Activated naive CD8-positive, alpha-beta T cell treated with anti-CD3 and anti-CD28 coated beads, Interleukin-2, amount 10 ng/mL, durations not matched to agents 7 days and 5 days (primary cell): ENCODE results near the gene DHRS3. TPM values are rescaled to one million over a fixed set of nuclear protein-coding genes. Genes with fewer than 3 reads are reported as not detected.
"Not testable (repeated sequence)": the region's sequence is repeated elsewhere in the genome, so short reads cannot be mapped to it uniquely, and the experiment has no call there.

Experiments
- ATAC-seq: fragments of 150-1000 bp; cut with Tn5 transposase; one replicate; pipeline ENCODE4 v1.10.0; 2021; ENCODE audit warnings: low read depth, moderate library complexity
- POLR2A ChIA-PET: fragments of 350-600 bp; sonication (Branson Sonifier 250); formaldehyde crosslinking; loops from one replicate; lab custom pipeline; 2021; ENCODE audit warnings: antibody characterized with exemption; lab: Charles Lee
- DNase-seq: peaks from one replicate; pipeline ENCODE4 v3.0.0; 2021
- H3K27ac Mint-ChIP-seq: one replicate; pipeline ENCODE4 v1.8.0; 2022; ENCODE audit warnings: mild to moderate bottlenecking, mixed read lengths
- H3K27me3 Mint-ChIP-seq: one replicate; pipeline ENCODE4 v1.8.0; 2022; ENCODE audit warnings: mild to moderate bottlenecking, moderate library complexity, mixed read lengths
- H3K36me3 Mint-ChIP-seq: one replicate; pipeline ENCODE4 v1.8.0; 2021; ENCODE audit warnings: mild to moderate bottlenecking, mixed read lengths
- H3K4me1 Mint-ChIP-seq: one replicate; pipeline ENCODE4 v1.8.0; 2021; ENCODE audit warnings: mixed read lengths
- H3K4me3 Mint-ChIP-seq: one replicate; pipeline ENCODE4 v1.8.0; 2022; ENCODE audit warnings: mild to moderate bottlenecking, moderate library complexity, mixed read lengths
- H3K9me3 Mint-ChIP-seq: one replicate; pipeline ENCODE4 v1.8.0; 2021; ENCODE audit warnings: mixed read lengths
- total RNA-seq, 2 experiments: library from RNA; stranded (reverse); gene quantifications; one replicate each; pipeline ENCODE4 v1.2.3, GENCODE V29; 2021

DHRS3 gene
- total RNA-seq, 2 experiments from 2014 or later: 105 to 109 TPM

DNA sequence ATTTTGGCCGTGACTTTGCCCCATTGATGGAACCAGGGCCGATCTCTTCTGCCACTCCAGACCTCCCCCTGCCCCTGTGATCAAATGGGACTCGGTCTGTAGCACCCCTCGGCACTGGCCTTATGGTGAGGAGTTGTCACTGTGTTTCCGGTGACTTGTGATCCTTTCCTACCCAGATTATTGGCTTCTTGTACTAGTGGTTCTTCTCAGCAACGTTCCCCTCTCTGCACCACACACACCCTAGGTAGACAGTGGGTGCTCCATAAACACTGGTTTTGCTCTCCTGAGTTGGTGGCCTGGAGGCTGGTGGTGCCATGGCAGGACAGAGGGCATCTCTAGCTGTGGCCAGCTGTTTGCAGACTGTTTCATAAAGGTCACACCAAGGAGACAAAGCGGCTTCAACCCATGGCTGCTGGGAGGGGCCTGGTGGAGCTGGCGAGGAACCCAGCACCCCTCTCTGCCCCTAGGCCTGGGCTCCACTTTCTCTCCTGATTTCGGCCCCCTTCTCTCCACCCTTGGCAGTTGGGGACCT, 50.7 kb downstream of the DHRS3 start:
- Mint-ChIP-seq H3K9me3 (peaks cover 16% of the 10 kb centered on the region), H3K4me1 (peaks cover 2% of the 10 kb centered on the region), H3K27ac (peak overlapping the region; percentile 32), H3K4me3 (no peak overlapping the region), H3K27me3 (no peaks in the 10 kb centered on the region), H3K36me3 (peaks cover 65% of the 10 kb centered on the region)
- POLR2A ChIA-PET: interaction anchor here (0.6 to 1.0 kb wide), 2 partner anchors 9 to 45 kb away, joined by 3 read pairs; no protein-coding TSS in a partner anchor
- DNase-seq (no peak), ATAC-seq (no peak)

GRCh38 chr1:12566484-12567287, 51.3 kb downstream of the DHRS3 start:
- H3K9me3 Mint-ChIP-seq: peaks cover 20% of the 10 kb centered on the region
- peaks cover 65% of the 10 kb centered on the region for H3K36me3 Mint-ChIP-seq
- DNase-seq (no peak), ATAC-seq (no peak)
- H3K4me1 Mint-ChIP-seq: peaks cover 2% of the 10 kb centered on the region
- H3K4me3 Mint-ChIP-seq: no peak overlapping the region
- peak overlapping the region; percentile 25 for H3K27ac Mint-ChIP-seq
- no peaks in the 10 kb centered on the region for H3K27me3 Mint-ChIP-seq
- POLR2A ChIA-PET: interaction anchor here (0.6 to 1.0 kb wide), 2 partner anchors 9 to 45 kb away, joined by 3 read pairs; no protein-coding TSS in a partner anchor

- peak overlapping the region; percentile 21 for H3K27ac Mint-ChIP-seq
- no peak for DNase-seq
- no peak for ATAC-seq
- no peaks in the 10 kb centered on the region for H3K27me3 Mint-ChIP-seq
- POLR2A ChIA-PET: interaction anchor here (0.8 kb wide), 1 partner anchor 52 kb away, joined by 3 read pairs; the partner anchor contains the start of gene DHRS3
- H3K36me3 Mint-ChIP-seq: peaks cover 58% of the 10 kb centered on the region
- H3K4me3 Mint-ChIP-seq: no peak overlapping the region
- peaks cover 2% of the 10 kb centered on the region for H3K4me1 Mint-ChIP-seq
- H3K9me3 Mint-ChIP-seq: peaks cover 20% of the 10 kb centered on the region
These were observed 52.1 kb downstream of the DHRS3 start for GRCh38 chr1:12565966-12566352.

DNA sequence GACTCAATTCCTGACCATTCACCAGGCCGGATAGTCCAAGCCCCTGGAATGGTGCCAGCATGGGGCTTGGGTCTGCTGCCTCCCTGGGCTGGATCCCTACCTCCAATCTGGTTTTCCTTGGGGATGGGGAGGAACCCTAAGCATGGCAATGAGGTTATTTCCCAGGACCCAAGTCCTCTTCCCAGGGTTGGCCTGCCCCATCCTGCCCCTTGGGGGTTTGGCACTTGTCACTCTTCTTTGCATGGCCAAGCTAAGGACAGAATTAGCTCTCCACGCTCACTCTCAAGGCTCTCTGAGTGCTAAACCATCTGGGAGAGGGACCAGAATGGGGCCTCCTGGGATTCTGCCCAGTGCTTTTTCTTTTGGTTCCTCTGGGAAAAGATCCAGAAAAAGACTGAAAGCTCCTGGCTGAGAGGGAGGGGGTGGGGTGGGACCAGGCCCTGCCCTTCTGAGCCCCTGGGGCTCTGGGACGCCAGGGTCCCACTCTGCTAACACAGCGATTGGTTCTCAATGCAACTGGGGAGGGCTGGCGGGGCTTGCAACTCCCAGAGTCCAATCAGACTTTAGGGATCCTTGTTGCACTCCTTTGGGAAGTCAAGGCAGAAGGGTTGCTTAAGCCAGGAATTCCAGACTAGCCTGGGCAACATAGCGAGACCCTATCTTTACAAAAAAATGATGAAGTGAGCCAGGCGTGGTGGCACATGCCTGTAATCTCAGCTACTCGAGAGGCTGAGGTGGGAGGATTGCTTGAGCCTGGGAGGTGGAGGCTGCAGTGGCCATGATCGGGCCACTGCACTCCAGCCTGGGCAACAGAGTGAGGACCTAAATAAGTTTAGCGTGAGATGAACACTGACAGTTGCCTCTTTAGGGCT, 52.7 kb downstream of the DHRS3 start:
- no peaks in the 10 kb centered on the region for H3K27me3 Mint-ChIP-seq
- no peak overlapping the region for H3K4me3 Mint-ChIP-seq
- POLR2A ChIA-PET: interaction anchor here (0.8 kb wide), 1 partner anchor 52 kb away, joined by 3 read pairs; the partner anchor contains the start of gene DHRS3
- ATAC-seq (no peak), DNase-seq (no peak)
- peaks cover 55% of the 10 kb centered on the region for H3K36me3 Mint-ChIP-seq
- peaks cover under 1% of the 10 kb centered on the region for H3K4me1 Mint-ChIP-seq
- no peak overlapping the region for H3K27ac Mint-ChIP-seq
- peaks cover 20% of the 10 kb centered on the region for H3K9me3 Mint-ChIP-seq

DNA sequence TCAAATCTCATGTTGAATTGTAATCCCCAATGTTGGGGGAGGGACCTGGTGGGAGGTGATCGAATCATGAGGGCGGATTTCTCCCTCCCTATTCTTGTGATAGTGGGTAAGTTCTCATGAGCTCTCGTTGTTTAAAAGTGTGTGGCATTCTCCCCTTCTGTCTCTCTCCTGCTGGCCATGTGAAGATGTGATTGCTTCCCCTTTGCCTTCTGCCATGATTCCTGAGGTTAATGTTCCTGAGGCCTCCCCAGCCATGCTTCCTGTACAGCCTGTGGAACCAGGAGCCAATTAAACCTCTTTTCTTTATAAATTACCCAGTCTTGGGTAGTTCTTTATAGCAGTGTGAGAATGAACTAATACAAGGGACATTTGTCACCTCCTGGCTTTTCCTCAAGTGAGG, 53.8 kb downstream of the DHRS3 start:
- Mint-ChIP-seq H3K9me3 (peaks cover 20% of the 10 kb centered on the region), H3K36me3 (peaks cover 54% of the 10 kb centered on the region)
- POLR2A ChIA-PET, H3K27ac Mint-ChIP-seq, H3K4me1 Mint-ChIP-seq, DNase-seq, H3K4me3 Mint-ChIP-seq, H3K27me3 Mint-ChIP-seq, ATAC-seq: not testable (repeated sequence)

DNA sequence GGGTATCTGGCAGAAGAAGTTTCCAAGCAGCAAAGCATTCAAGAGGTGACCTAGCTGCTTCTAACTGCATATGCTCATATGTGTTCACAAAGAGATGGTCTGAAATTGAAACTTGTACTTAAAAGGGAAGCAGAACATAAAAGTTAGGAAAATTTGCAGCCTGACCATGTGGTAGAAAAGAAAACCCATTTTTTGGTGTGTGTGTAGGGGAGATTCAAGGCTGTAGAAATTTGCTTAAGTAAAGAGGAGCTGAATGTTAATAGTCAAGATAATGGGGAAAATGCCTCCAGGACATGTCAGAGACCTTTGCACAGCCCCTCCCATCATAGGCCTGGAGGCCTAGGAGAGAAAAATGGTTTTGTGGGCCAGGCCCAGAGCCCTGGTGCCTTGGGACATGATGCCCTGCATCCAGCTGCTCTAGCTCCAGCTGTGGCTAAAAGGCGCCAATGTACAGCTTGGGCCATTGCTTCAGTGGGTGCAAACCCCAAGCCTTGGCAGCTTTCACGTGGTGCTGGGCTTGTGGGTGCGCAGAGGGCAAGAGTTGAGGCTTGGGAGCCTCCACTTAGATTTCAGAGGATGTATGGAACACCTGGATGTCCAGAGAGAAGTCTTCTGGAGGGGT, 54.9 kb downstream of the DHRS3 start:
- peaks cover 20% of the 10 kb centered on the region for H3K9me3 Mint-ChIP-seq
- H3K27ac Mint-ChIP-seq: no peak overlapping the region
- POLR2A ChIA-PET: interaction anchor here (0.6 kb wide), 1 partner anchor 36 kb away, joined by 3 read pairs; no protein-coding TSS in a partner anchor
- peaks cover 48% of the 10 kb centered on the region for H3K36me3 Mint-ChIP-seq
- H3K27me3 Mint-ChIP-seq: no peaks in the 10 kb centered on the region
- DNase-seq (no peak), ATAC-seq (no peak)
- no peaks in the 10 kb centered on the region for H3K4me1 Mint-ChIP-seq
- no peak overlapping the region for H3K4me3 Mint-ChIP-seq

- DNase-seq (no peak), ATAC-seq (no peak)
- Mint-ChIP-seq H3K36me3 (peaks cover 30% of the 10 kb centered on the region), H3K27ac (no peak overlapping the region), H3K9me3 (peaks cover 20% of the 10 kb centered on the region), H3K4me3 (no peak overlapping the region), H3K4me1 (peaks cover 3% of the 10 kb centered on the region), H3K27me3 (no peaks in the 10 kb centered on the region)
- POLR2A ChIA-PET: no interaction called here
These were observed 56.9 kb downstream of the DHRS3 start for GRCh38 chr1:12561121-12561520.

- POLR2A ChIA-PET: no interaction called here
- ATAC-seq (no peak), DNase-seq (no peak)
- Mint-ChIP-seq H3K4me1 (peaks cover 3% of the 10 kb centered on the region), H3K4me3 (no peak overlapping the region), H3K27me3 (no peaks in the 10 kb centered on the region), H3K36me3 (peaks cover under 1% of the 10 kb centered on the region), H3K9me3 (peaks cover 3% of the 10 kb centered on the region), H3K27ac (no peak overlapping the region)
These were observed 60.8 kb downstream of the DHRS3 start for GRCh38 chr1:12556957-12557935.

- H3K4me1 Mint-ChIP-seq: peaks cover 3% of the 10 kb centered on the region
- ATAC-seq: no peak
- POLR2A ChIA-PET: no interaction called here
These were observed 61.6 kb downstream of the DHRS3 start for GRCh38 chr1:12556368-12556930.

GRCh38 chr1:12555411-12556367, 62.3 kb downstream of the DHRS3 start:
- no peaks in the 10 kb centered on the region for H3K36me3 Mint-ChIP-seq
- POLR2A ChIA-PET: no interaction called here
- H3K27me3 Mint-ChIP-seq: no peaks in the 10 kb centered on the region
- no peak for ATAC-seq
- DNase-seq: no peak
- no peak overlapping the region for H3K27ac Mint-ChIP-seq
- H3K9me3 Mint-ChIP-seq: no peaks in the 10 kb centered on the region
- H3K4me1 Mint-ChIP-seq: peaks cover 6% of the 10 kb centered on the region
- no peak overlapping the region for H3K4me3 Mint-ChIP-seq

More at GRCh38 chr1:12556368-12556930, 61.6 kb downstream of the DHRS3 start:
- H3K27me3 Mint-ChIP-seq: no peaks in the 10 kb centered on the region
- no peaks in the 10 kb centered on the region for H3K36me3 Mint-ChIP-seq
- no peak for DNase-seq
- H3K9me3 Mint-ChIP-seq: no peaks in the 10 kb centered on the region
- H3K4me3 Mint-ChIP-seq: no peak overlapping the region
- H3K27ac Mint-ChIP-seq: no peak overlapping the region
